NT2/D1 (cell line): ENCODE results near the gene CHRNB1.

Source experiments
- YY1 ChIP-seq: IDR thresholded peaks from 2 replicates; pipeline ENCODE4 v1.6.1; 2011; ENCODE audit not compliant: insufficient read length, insufficient read depth
- ZNF274 ChIP-seq: IDR thresholded peaks from 2 replicates; pipeline ENCODE4 v1.6.1; 2011; ENCODE audit warnings: mild to moderate bottlenecking, low read depth, low read length

GRCh38 chr17:7403977-7404736 lies 40.7 kb upstream of the CHRNB1 start, which contains the start of gene TMEM256:
- no peak for TF ChIP-seq ZNF274
- peak; percentile 26 for TF ChIP-seq YY1
